Measurements from ENCODE around the gene CAMKK2. TPM values are rescaled to one million over a fixed set of nuclear protein-coding genes. Genes with fewer than 3 reads are reported as not detected.

Gene CAMKK2
- total and polyA plus RNA-seq, 9 of the 15 experiments (the other 6 are each of a cell fraction or from before 2014, with no cell fraction given), result 4.3 to 32.0 (median 18.2) TPM

DNA sequence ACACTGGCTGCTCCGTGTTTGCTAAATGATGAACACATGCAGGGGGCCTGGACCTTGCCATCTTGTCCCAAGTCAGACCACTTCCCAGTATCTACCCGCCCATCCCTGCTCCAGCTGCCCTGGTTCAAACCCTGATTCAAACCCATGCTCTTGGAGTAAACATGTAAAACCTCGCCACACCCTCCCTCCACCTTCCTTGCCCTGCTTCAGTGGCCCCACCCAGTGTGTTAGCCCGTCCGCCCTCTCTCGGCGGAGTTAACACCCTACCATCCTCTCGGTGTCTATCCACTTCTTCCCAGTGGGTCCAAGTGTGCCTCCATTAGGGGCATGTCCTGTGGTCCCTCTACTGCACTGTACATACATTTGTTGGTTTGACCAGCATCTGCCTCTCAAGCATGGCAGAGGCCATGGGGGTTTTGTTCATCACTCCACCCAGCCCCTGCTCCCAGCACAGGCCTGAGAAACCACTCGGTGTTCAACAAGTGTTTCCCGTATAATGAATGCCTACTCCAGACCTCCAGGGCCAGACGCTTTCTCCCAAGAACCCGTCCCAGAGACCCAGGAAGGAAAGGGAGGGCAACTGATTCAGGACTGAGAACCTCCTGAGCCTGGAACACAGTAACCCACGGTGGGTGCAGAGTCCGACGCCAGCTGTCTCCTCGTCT, 49.5 kb downstream of the CAMKK2 start:
- TF ChIP-seq ZNF79 (CRISPR knock-in tag; IDR thresholded peaks at IDR 0.05; ENCODE audit: low read depth), result no peak
- TF ChIP-seq ZFP36 (IDR thresholded peaks at IDR 0.05; ENCODE audit: low read depth, low read length, partially characterized antibody), result no peak
- TF ChIP-seq ZFP30 (CRISPR knock-in tag; IDR thresholded peaks at IDR 0.05; ENCODE audit: borderline replicate concordance), result no peak
- no peak for TF ChIP-seq ZKSCAN1 (IDR thresholded peaks at IDR 0.05; ENCODE audit: low read depth, low read length)
- TF ChIP-seq ARID2 (IDR thresholded peaks at IDR 0.05), result no peak
- TF ChIP-seq PHF20 (IDR thresholded peaks at IDR 0.05; ENCODE audit: partially characterized antibody), result no peak
- no peak for TF ChIP-seq ZC3H4 (CRISPR knock-in tag; IDR thresholded peaks at IDR 0.05; ENCODE audit: borderline replicate concordance)
- TF ChIP-seq SMAD2 (IDR thresholded peaks at IDR 0.05; ENCODE audit: low read depth, low read length), result no peak
- TF ChIP-seq, protein P1, sequence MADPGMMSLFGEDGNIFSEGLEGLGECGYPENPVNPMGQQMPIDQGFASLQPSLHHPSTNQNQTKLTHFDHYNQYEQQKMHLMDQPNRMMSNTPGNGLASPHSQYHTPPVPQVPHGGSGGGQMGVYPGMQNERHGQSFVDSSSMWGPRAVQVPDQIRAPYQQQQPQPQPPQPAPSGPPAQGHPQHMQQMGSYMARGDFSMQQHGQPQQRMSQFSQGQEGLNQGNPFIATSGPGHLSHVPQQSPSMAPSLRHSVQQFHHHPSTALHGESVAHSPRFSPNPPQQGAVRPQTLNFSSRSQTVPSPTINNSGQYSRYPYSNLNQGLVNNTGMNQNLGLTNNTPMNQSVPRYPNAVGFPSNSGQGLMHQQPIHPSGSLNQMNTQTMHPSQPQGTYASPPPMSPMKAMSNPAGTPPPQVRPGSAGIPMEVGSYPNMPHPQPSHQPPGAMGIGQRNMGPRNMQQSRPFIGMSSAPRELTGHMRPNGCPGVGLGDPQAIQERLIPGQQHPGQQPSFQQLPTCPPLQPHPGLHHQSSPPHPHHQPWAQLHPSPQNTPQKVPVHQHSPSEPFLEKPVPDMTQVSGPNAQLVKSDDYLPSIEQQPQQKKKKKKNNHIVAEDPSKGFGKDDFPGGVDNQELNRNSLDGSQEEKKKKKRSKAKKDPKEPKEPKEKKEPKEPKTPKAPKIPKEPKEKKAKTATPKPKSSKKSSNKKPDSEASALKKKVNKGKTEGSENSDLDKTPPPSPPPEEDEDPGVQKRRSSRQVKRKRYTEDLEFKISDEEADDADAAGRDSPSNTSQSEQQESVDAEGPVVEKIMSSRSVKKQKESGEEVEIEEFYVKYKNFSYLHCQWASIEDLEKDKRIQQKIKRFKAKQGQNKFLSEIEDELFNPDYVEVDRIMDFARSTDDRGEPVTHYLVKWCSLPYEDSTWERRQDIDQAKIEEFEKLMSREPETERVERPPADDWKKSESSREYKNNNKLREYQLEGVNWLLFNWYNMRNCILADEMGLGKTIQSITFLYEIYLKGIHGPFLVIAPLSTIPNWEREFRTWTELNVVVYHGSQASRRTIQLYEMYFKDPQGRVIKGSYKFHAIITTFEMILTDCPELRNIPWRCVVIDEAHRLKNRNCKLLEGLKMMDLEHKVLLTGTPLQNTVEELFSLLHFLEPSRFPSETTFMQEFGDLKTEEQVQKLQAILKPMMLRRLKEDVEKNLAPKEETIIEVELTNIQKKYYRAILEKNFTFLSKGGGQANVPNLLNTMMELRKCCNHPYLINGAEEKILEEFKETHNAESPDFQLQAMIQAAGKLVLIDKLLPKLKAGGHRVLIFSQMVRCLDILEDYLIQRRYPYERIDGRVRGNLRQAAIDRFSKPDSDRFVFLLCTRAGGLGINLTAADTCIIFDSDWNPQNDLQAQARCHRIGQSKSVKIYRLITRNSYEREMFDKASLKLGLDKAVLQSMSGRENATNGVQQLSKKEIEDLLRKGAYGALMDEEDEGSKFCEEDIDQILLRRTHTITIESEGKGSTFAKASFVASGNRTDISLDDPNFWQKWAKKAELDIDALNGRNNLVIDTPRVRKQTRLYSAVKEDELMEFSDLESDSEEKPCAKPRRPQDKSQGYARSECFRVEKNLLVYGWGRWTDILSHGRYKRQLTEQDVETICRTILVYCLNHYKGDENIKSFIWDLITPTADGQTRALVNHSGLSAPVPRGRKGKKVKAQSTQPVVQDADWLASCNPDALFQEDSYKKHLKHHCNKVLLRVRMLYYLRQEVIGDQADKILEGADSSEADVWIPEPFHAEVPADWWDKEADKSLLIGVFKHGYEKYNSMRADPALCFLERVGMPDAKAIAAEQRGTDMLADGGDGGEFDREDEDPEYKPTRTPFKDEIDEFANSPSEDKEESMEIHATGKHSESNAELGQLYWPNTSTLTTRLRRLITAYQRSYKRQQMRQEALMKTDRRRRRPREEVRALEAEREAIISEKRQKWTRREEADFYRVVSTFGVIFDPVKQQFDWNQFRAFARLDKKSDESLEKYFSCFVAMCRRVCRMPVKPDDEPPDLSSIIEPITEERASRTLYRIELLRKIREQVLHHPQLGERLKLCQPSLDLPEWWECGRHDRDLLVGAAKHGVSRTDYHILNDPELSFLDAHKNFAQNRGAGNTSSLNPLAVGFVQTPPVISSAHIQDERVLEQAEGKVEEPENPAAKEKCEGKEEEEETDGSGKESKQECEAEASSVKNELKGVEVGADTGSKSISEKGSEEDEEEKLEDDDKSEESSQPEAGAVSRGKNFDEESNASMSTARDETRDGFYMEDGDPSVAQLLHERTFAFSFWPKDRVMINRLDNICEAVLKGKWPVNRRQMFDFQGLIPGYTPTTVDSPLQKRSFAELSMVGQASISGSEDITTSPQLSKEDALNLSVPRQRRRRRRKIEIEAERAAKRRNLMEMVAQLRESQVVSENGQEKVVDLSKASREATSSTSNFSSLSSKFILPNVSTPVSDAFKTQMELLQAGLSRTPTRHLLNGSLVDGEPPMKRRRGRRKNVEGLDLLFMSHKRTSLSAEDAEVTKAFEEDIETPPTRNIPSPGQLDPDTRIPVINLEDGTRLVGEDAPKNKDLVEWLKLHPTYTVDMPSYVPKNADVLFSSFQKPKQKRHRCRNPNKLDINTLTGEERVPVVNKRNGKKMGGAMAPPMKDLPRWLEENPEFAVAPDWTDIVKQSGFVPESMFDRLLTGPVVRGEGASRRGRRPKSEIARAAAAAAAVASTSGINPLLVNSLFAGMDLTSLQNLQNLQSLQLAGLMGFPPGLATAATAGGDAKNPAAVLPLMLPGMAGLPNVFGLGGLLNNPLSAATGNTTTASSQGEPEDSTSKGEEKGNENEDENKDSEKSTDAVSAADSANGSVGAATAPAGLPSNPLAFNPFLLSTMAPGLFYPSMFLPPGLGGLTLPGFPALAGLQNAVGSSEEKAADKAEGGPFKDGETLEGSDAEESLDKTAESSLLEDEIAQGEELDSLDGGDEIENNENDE (IDR thresholded peaks at IDR 0.05; ENCODE audit: low read depth, low read length), result no peak
- no peak for TF ChIP-seq SMARCC2 (IDR thresholded peaks at IDR 0.05; ENCODE audit: low read depth)
- TF ChIP-seq SETDB1 (IDR thresholded peaks at IDR 0.05; ENCODE audit: low read length), result no peak
- POLR2A ChIA-PET, result interaction anchor here (1.4 to 1.5 kb wide), 2 partner anchors 8 to 10 kb away, joined by 3 to 10 read pairs; no protein-coding TSS in a partner anchor
- H3K4me2 ChIP-seq (ENCODE audit: insufficient read depth, low read length), result no peak overlapping the region
- H2AFZ ChIP-seq (ENCODE audit: low read depth, low read length), result no peak overlapping the region
- H3K9me1 ChIP-seq (ENCODE audit: control insufficient read depth, insufficient read depth, low read length), result no peaks in the 10 kb centered on the region
- H3K9me3 ChIP-seq (replicated peaks; ENCODE audit: control insufficient read depth, insufficient read depth, low read depth, low read length), result no peaks in the 10 kb centered on the region
- peaks cover 52% of the 10 kb centered on the region; the same call in 2 of the 3 replicates for H3K36me3 ChIP-seq (ENCODE audit: control insufficient read depth, insufficient read depth, low read length)
- ATAC-seq (no peak), DNase-seq (ENCODE audit: extremely low read depth in 1 of 4, low spot score in 3 of 4) (no peak), FAIRE-seq (no peak)
- H3K27me3 ChIP-seq (ENCODE audit: control insufficient read depth in 2 of 2, insufficient read depth in 2 of 2, low read length in 2 of 2), result no peaks in the 10 kb centered on the region
- WGBS (ENCODE audit: insufficient coverage, low coverage, missing lambda C conversion rate), result 85% methylated on average over 16 of the region's 16 CpGs
- no peaks in the 10 kb centered on the region for H3K79me2 ChIP-seq (ENCODE audit: control insufficient read depth, insufficient read depth, low read length)
- in situ Hi-C loops (cut with MboI) (no loop called here), intact Hi-C loops (cut with micrococcal nuclease) (no loop called here)
- H3K9ac ChIP-seq (ENCODE audit: insufficient read depth in 1 of 2, low read depth in 2 of 2, low read length in 2 of 2), result peak overlapping the region in 1 of 2 experiments; percentile 76; a peak in 1 of 4 replicates
- BruUV-seq (replicated peaks), result no TSS peak
- H3K4me1 ChIP-seq (replicated peaks in 1 of 2; ENCODE audit: control insufficient read depth in 2 of 2, insufficient read depth in 2 of 2, low read length in 2 of 2), result no peaks in the 10 kb centered on the region
- CTCF ChIA-PET (ENCODE audit: low intra/inter-chr PET ratio), result no interaction called here
- H4K20me1 ChIP-seq (replicated peaks; ENCODE audit: control insufficient read depth, insufficient read depth, low read length), result peaks cover 5% of the 10 kb centered on the region; the same call in 1 of the 2 replicates
- H3K27ac ChIP-seq (ENCODE audit: extremely low read depth, low read depth, low read length), result no peak overlapping the region
- no peak overlapping the region for H3K4me3 ChIP-seq

Data from K562 (cell line).